Endothelial cell of umbilical vein (primary cell): Measurements from ENCODE around the gene SYNPO2. TPM values are rescaled to one million over a fixed set of nuclear protein-coding genes. Genes with fewer than 3 reads are reported as not detected.

Experiments used
- BruUV-seq: library from RNA; stranded (reverse); fragments of 400-500 nt; replicated peaks from 2 replicates; lab custom pipeline; 2021; lab: Mats Ljungman, UMichigan
- CTCF ChIA-PET: fragments of 300-600, 350-600 bp; sonication (Branson Sonifier 250); formaldehyde crosslinking; loops from one replicate; lab custom pipeline; 2021; ENCODE audit warnings: antibody characterized with exemption, inconsistent platforms; lab: Charles Lee
- POLR2A ChIA-PET: fragments of 300-600, 350-600 bp; sonication (Branson Sonifier 250); formaldehyde crosslinking; loops from one replicate; lab custom pipeline; 2021; ENCODE audit warnings: antibody characterized with exemption, inconsistent platforms; lab: Charles Lee
- DNase-seq: peaks from one replicate; pipeline ENCODE4 v3.0.0-alpha.2; 2011; ENCODE audit warnings: low read depth, low spot score
- FAIRE-seq: peaks from 2 replicates; lab custom pipeline; 2011; peaks lifted over from hg19 to GRCh38; lab: Jason Lieb, UNC
- H2AFZ ChIP-seq: 2 replicates; pipeline ENCODE4 v1.6.0; 2012; ENCODE audit warnings: low read depth, low read length, control low read depth, inconsistent platforms
- H3K27ac ChIP-seq: 2 replicates; pipeline ENCODE4 v1.5.1; 2011; ENCODE audit warnings: low read depth, mild to moderate bottlenecking, control low read depth, low read length, moderate library complexity; ENCODE audit not compliant: insufficient read depth
- H3K27me3 ChIP-seq, 2 experiments: 2 replicates each; pipeline versions ENCODE4 v1.6.0 to v1.6.1; 2011; ENCODE audit warnings: low read length in 2 of 2, mixed read lengths in 1 of 2; ENCODE audit not compliant: control insufficient read depth in 2 of 2, insufficient read depth in 2 of 2
- H3K36me3 ChIP-seq, 2 experiments: 2 replicates in 1 of 2; 3 replicates in 1 of 2; pipeline ENCODE4 v1.5.1; 2011; ENCODE audit warnings: low read length in 2 of 2, mild to moderate bottlenecking in 1 of 2, moderate library complexity in 1 of 2; ENCODE audit not compliant: control insufficient read depth in 2 of 2, insufficient read depth in 2 of 2; ENCODE audit errors: extremely low read depth in 1 of 2
- H3K4me1 ChIP-seq: 3 replicates; pipeline ENCODE4 v1.5.1; 2011; ENCODE audit warnings: mild to moderate bottlenecking, low read length; ENCODE audit not compliant: control insufficient read depth, insufficient read depth; ENCODE audit errors: extremely low read depth
- H3K4me2 ChIP-seq: 2 replicates; pipeline ENCODE4 v1.6.1; 2011; ENCODE audit warnings: low read length, control low read depth, mixed read lengths; ENCODE audit not compliant: insufficient read depth
- H3K4me3 ChIP-seq, 3 experiments: fragments of 200-600 bp in 1 of 3; sonication (generic), shearing (Covaris generic) in 1 of 3; replicated peaks in 1 of 3; 2 replicates each; pipeline ENCODE4 v1.5.1; 2011 to 2016; ENCODE audit warnings: control low read depth in 3 of 3, low read length in 3 of 3, mild to moderate bottlenecking in 2 of 3, inconsistent platforms in 1 of 3, low read depth in 1 of 3, moderate library complexity in 1 of 3; ENCODE audit not compliant: insufficient read depth in 1 of 3
- H3K79me2 ChIP-seq: 2 replicates; pipeline ENCODE4 v1.6.0; 2012; ENCODE audit warnings: low read length, inconsistent platforms; ENCODE audit not compliant: control insufficient read depth, insufficient read depth
- H3K9ac ChIP-seq: replicated peaks from 2 replicates; pipeline ENCODE3; 2011; ENCODE audit warnings: low read length, control low read depth; ENCODE audit not compliant: insufficient read depth; ENCODE audit errors: extremely low read depth
- H3K9me1 ChIP-seq: replicated peaks from 3 replicates; pipeline ENCODE4 v1.6.0; 2011; ENCODE audit warnings: mild to moderate bottlenecking, low read length; ENCODE audit not compliant: control insufficient read depth, insufficient read depth; ENCODE audit errors: extremely low read depth
- H3K9me3 ChIP-seq: replicated peaks from 2 replicates; pipeline ENCODE4 v1.5.1; 2012; ENCODE audit warnings: low read length, inconsistent platforms; ENCODE audit not compliant: control insufficient read depth, insufficient read depth
- H4K20me1 ChIP-seq: replicated peaks from 2 replicates; pipeline ENCODE3; 2011; ENCODE audit warnings: mild to moderate bottlenecking, low read length; ENCODE audit not compliant: control insufficient read depth, insufficient read depth; ENCODE audit errors: extremely low read depth
- CTCF ChIP-seq, 2 donors: IDR thresholded peaks; 1 replicate in 1 of 2; 2 replicates in 1 of 2; pipeline ENCODE4 v1.5.1; 2011; ENCODE audit warnings: low read length in 2 of 2, mild to moderate bottlenecking in 2 of 2, moderate library complexity in 2 of 2, control low read depth in 1 of 2, inconsistent platforms in 1 of 2, low read depth in 1 of 2; ENCODE audit not compliant: insufficient read depth in 1 of 2; ENCODE audit errors: extremely low read depth in 1 of 2
- EZH2 ChIP-seq: IDR thresholded peaks from 2 replicates; pipeline ENCODE4 v1.6.1; 2012; ENCODE audit warnings: borderline replicate concordance, low read depth, mild to moderate bottlenecking, moderate library complexity, low read length, inconsistent platforms; ENCODE audit not compliant: severe bottlenecking
- FOS ChIP-seq: IDR thresholded peaks from 2 replicates; pipeline ENCODE4 v1.6.1; 2011; ENCODE audit warnings: mild to moderate bottlenecking, low read length, moderate library complexity, borderline replicate concordance; ENCODE audit not compliant: insufficient read depth
- GATA2 ChIP-seq: IDR thresholded peaks from 2 replicates; pipeline ENCODE4 v1.7.0; 2011; ENCODE audit warnings: low read depth, mild to moderate bottlenecking, moderate library complexity, mixed read lengths, low read length; ENCODE audit not compliant: insufficient read length, insufficient read depth
- JUN ChIP-seq: IDR thresholded peaks from 2 replicates; pipeline ENCODE4 v1.6.1; 2011; ENCODE audit warnings: borderline replicate concordance, low read depth; ENCODE audit not compliant: insufficient read length, insufficient read depth
- MYC ChIP-seq: IDR thresholded peaks from one replicate; pipeline ENCODE4 v1.6.1; 2011; ENCODE audit warnings: mild to moderate bottlenecking, low read depth, low read length
- POLR2A ChIP-seq: IDR thresholded peaks from 2 replicates; pipeline ENCODE4 v1.6.1; 2012; ENCODE audit warnings: low read depth, mild to moderate bottlenecking, control low read depth, low read length
- POLR2AphosphoS5 ChIP-seq: IDR thresholded peaks from 2 replicates; pipeline ENCODE4 v1.6.1; 2012; ENCODE audit warnings: low read depth, mild to moderate bottlenecking, control low read depth, low read length, moderate library complexity; ENCODE audit not compliant: insufficient read depth
- dilution Hi-C: fragments of 300-500 bp; cut with MboI; formaldehyde crosslinking; loops from one replicate; pipeline ENCODE4 v1.15.0; 2019; ENCODE audit warnings: low sequenced_read_pairs; ENCODE audit not compliant: extremely low pct_ligation_motif_present
- intact Hi-C: fragments of 100-400 bp; cut with micrococcal nuclease; formaldehyde crosslinking; loops from one replicate; pipeline ENCODE4 v1.10.0; 2022
- polyA plus RNA-seq, 4 experiments: library from polyadenylated mRNA; depleted of rRNA in 3 of 4; stranded (reverse) in 3 of 4; unstranded in 1 of 4; fragments of >200 nt; gene quantifications; 2 replicates each; pipeline versions ENCODE4 v1.2.1 to v1.2.3, GENCODE V29; 2011 to 2012; ENCODE audit warnings: missing spikeins in 1 of 4
- total RNA-seq: library from RNA; stranded (reverse); gene quantifications from 2 replicates; pipeline ENCODE4 v1.2.3, GENCODE V29; 2021
- TF ChIP-seq, protein P1 (sequence below): IDR thresholded peaks from 2 replicates; pipeline ENCODE4 v1.6.1; 2011; ENCODE audit not compliant: insufficient read depth, insufficient read length

Gene SYNPO2
- total and polyA plus RNA-seq, 2 donors (not counting 3 experiments of a cell fraction or from before 2014, with no cell fraction given) = 0.06 to 0.13 TPM

DNA sequence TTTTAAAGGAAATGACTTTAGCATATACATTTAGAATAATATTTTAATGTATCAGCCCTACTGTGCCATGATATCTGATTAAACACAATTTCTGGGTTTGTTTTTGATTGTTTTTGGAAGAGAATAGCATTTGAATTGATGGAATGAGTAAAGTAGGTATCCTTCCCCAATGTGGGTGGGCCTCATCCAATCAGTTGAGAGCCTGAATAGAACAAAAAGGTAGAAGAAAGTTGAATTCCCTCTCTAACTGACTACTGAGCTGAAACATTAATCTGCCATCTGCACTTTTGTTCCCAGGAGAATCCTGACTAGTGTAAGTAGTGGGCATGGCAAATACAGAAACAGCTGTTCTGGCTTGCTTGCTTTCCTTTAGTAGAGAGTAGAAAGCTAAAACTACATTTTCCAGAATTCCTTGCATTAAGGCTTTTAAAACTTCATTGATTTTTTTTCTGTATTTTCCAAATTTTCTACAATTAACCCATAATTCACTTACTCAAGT, 43.1 kb upstream of the SYNPO2 start:
- no peak overlapping the region for H3K9ac ChIP-seq
- no peak overlapping the region for H3K27ac ChIP-seq
- H3K36me3 ChIP-seq = no peaks in the 10 kb centered on the region
- no peaks in the 10 kb centered on the region for H3K79me2 ChIP-seq
- no peaks in the 10 kb centered on the region for H3K9me3 ChIP-seq
- dilution Hi-C loops (no loop called here), intact Hi-C loops (no loop called here)
- H3K27me3 ChIP-seq = no peaks in the 10 kb centered on the region
- H3K9me1 ChIP-seq = no peaks in the 10 kb centered on the region
- no TSS peak for BruUV-seq
- CTCF ChIA-PET = interaction anchor here (0.9 to 2.0 kb wide), 3 partner anchors 9 to 19 kb away, joined by 4 to 7 read pairs (median 4); no protein-coding TSS in a partner anchor
- peaks cover 17% of the 10 kb centered on the region for H3K4me1 ChIP-seq
- no peak for TF ChIP-seq CTCF (IDR thresholded peaks at IDR 0.05; ENCODE audit: extremely low read depth in 1 of 2, insufficient read depth in 1 of 2, low read depth in 1 of 2, low read length in 2 of 2)
- TF ChIP-seq JUN = no peak
- TF ChIP-seq EZH2 = no peak
- no peak for TF ChIP-seq POLR2A
- TF ChIP-seq POLR2AphosphoS5 = no peak
- no peak for TF ChIP-seq GATA2
- no peak for TF ChIP-seq FOS
- TF ChIP-seq MYC = no peak
- TF ChIP-seq, protein P1, sequence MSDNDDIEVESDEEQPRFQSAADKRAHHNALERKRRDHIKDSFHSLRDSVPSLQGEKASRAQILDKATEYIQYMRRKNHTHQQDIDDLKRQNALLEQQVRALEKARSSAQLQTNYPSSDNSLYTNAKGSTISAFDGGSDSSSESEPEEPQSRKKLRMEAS = no peak
- no peak overlapping the region for H3K4me2 ChIP-seq
- no peak overlapping the region for H3K4me3 ChIP-seq
- FAIRE-seq (no peak), DNase-seq (no peak)
- no peaks in the 10 kb centered on the region for H4K20me1 ChIP-seq
- POLR2A ChIA-PET = no interaction called here
- no peak overlapping the region for H2AFZ ChIP-seq
